Measurements from ENCODE around the gene SH3TC2.

DNA sequence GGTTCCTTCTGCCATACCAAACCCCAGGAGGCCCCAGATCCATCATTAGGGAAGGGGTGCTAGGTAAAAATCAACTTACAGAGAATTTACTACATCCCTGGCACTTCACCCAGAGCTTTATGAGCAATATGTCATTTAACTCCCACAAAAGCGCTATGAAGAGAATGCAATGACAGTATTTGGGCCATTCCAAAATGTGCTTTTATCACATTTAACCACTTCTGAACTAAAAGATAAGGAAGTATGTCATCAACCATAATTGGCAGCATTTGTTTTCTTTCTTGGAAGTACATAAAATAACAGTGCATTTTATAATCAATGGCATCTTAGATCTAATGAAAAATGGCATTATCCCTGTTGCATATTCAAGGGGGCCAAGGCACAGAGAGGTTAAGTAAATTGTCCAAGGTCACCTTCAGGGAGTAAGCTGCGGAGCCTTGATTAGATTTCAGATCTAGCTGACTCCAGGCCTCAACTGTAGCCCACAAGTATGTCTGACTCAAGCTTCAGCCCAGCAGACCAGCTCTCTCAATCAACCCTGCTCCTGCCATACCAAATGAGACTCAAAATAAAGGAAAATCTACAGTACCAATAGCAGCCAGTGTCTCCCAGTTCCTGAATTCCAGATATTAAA lies 16.5 kb downstream of the SH3TC2 start:
- TF ChIP-seq CTCF (IDR thresholded peaks at IDR 0.05) (no peak), POLR2A (IDR thresholded peaks at IDR 0.05) (no peak)
